Fibroblast of lung (primary cell): ENCODE measurements around the gene TMEM97. TPM values are rescaled to one million over a fixed set of nuclear protein-coding genes. Genes with fewer than 3 reads are reported as not detected.

Experiments used
- DNase-seq, 2 donors: peaks; one replicate each; pipeline versions ENCODE4 v3.0.0 to v3.0.0-alpha.2; 2010; ENCODE audit warnings: low read depth in 2 of 2
- H2AFZ ChIP-seq: 2 replicates; pipeline ENCODE4 v1.5.1; 2012; ENCODE audit warnings: low read length, control low read depth, inconsistent platforms
- H3K27ac ChIP-seq: 2 replicates; pipeline ENCODE4 v1.5.1; 2011; ENCODE audit warnings: low read length, control low read depth; ENCODE audit not compliant: insufficient read depth
- H3K27me3 ChIP-seq: 2 replicates; pipeline ENCODE4 v1.5.1; 2011; ENCODE audit warnings: mild to moderate bottlenecking, low read length; ENCODE audit not compliant: control insufficient read depth, insufficient read depth
- H3K36me3 ChIP-seq: 2 replicates; pipeline ENCODE4 v1.5.1; 2011; ENCODE audit warnings: low read length; ENCODE audit not compliant: control insufficient read depth, insufficient read depth
- H3K4me1 ChIP-seq: 2 replicates; pipeline ENCODE4 v1.5.1; 2011; ENCODE audit warnings: low read length; ENCODE audit not compliant: control insufficient read depth, insufficient read depth; ENCODE audit errors: extremely low read depth
- H3K4me2 ChIP-seq: 2 replicates; pipeline ENCODE4 v1.5.1; 2011; ENCODE audit warnings: low read length, control low read depth; ENCODE audit not compliant: insufficient read depth; ENCODE audit errors: extremely low read depth
- H3K4me3 ChIP-seq, 4 experiments: fragments of 200-600 bp in 1 of 4; sonication (generic) in 1 of 4; replicated peaks in 1 of 4; 2 replicates each; pipeline ENCODE4 v1.5.1; 2011 to 2016; ENCODE audit warnings: low read length in 4 of 4, low read depth in 3 of 4, mild to moderate bottlenecking in 3 of 4, control low read depth in 2 of 4, inconsistent platforms in 1 of 4, mixed read lengths in 1 of 4; ENCODE audit not compliant: insufficient read depth in 1 of 4; ENCODE audit errors: control extremely low read depth in 1 of 4
- H3K79me2 ChIP-seq: 2 replicates; pipeline ENCODE4 v1.5.1; 2012; ENCODE audit warnings: mild to moderate bottlenecking, low read length, inconsistent platforms; ENCODE audit not compliant: control insufficient read depth, insufficient read depth
- H3K9ac ChIP-seq: 2 replicates; pipeline ENCODE4 v1.5.1; 2011; ENCODE audit warnings: mild to moderate bottlenecking, low read length, control low read depth; ENCODE audit not compliant: insufficient read depth
- H3K9me3 ChIP-seq: 2 replicates; pipeline ENCODE4 v1.5.1; 2012; ENCODE audit warnings: low read depth, low read length; ENCODE audit not compliant: control insufficient read depth, insufficient read depth
- H4K20me1 ChIP-seq: 2 replicates; pipeline ENCODE4 v1.5.1; 2011; ENCODE audit warnings: low read length; ENCODE audit not compliant: control insufficient read depth, insufficient read depth; ENCODE audit errors: extremely low read depth
- EZH2 ChIP-seq: IDR thresholded peaks from 2 replicates; pipeline ENCODE4 v1.5.1; 2012; ENCODE audit warnings: low read length, control low read depth, mild to moderate bottlenecking; ENCODE audit errors: missing control alignments
- polyA plus RNA-seq, 2 donors: library from polyadenylated mRNA; depleted of rRNA in 1 of 2; stranded (reverse) in 1 of 2; unstranded in 1 of 2; fragments of >200 nt; gene quantifications; 2 replicates each; pipeline ENCODE4 v1.2.1, GENCODE V29; 2011 to 2012; ENCODE audit warnings: missing spikeins in 1 of 2
- total RNA-seq: library from RNA; depleted of rRNA; stranded (reverse); fragments of >200 nt; gene quantifications from 2 replicates; pipeline ENCODE4 v1.2.1, GENCODE V29; 2014
- TF ChIP-seq, protein P1 (sequence below), 2 donors: IDR thresholded peaks in 1 of 2; conservative IDR thresholded peaks in 1 of 2; 1 replicate in 1 of 2; 2 replicates in 1 of 2; pipeline ENCODE4 v1.5.1; 2011 to 2012; ENCODE audit warnings: low read length in 2 of 2, control low read depth in 1 of 2, inconsistent platforms in 1 of 2, low read depth in 1 of 2, mild to moderate bottlenecking in 1 of 2

Gene TMEM97
- total and polyA plus RNA-seq, 2 donors (not counting 1 experiment from before 2014, with no cell fraction given) = 34.4 to 43.6 TPM

DNA sequence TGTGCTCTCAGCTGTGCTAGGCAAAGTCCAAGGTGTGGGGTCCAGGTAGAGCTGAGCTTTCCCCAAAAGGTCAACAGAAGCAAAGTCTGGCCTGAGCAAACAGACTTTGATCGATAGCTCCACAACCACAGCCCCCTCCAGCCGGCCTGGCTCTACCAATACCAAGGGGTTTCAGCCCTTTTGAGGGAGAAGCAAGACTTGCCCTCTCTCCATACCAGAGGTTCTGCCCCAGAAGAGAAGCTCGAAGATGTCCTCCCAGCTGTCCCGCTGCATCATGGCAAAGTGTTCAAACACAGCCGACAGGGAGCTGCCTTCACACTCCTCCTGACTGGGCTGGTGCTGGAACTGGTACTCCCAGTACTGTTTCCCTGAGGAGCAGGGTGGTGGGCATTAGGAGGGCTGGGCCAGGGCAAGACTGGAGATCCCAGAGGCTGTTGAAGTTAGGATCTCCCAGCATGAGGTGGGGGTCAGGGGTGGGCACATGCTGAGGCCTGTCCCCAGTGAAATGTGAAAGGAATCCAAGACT, 49.4 kb downstream of the TMEM97 start:
- H3K4me2 ChIP-seq = no peak overlapping the region
- no peaks in the 10 kb centered on the region for H3K9me3 ChIP-seq
- H2AFZ ChIP-seq = no peak overlapping the region
- H3K27ac ChIP-seq = no peak overlapping the region
- peaks cover 2% of the 10 kb centered on the region for H3K79me2 ChIP-seq
- no peak for DNase-seq
- TF ChIP-seq, protein P1, sequence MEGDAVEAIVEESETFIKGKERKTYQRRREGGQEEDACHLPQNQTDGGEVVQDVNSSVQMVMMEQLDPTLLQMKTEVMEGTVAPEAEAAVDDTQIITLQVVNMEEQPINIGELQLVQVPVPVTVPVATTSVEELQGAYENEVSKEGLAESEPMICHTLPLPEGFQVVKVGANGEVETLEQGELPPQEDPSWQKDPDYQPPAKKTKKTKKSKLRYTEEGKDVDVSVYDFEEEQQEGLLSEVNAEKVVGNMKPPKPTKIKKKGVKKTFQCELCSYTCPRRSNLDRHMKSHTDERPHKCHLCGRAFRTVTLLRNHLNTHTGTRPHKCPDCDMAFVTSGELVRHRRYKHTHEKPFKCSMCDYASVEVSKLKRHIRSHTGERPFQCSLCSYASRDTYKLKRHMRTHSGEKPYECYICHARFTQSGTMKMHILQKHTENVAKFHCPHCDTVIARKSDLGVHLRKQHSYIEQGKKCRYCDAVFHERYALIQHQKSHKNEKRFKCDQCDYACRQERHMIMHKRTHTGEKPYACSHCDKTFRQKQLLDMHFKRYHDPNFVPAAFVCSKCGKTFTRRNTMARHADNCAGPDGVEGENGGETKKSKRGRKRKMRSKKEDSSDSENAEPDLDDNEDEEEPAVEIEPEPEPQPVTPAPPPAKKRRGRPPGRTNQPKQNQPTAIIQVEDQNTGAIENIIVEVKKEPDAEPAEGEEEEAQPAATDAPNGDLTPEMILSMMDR (conservative IDR thresholded peaks at IDR 0.05 in 1 of 2, IDR thresholded peaks at IDR 0.05 in 1 of 2; ENCODE audit: low read depth in 1 of 2, low read length in 2 of 2) = no peak
- no peak for TF ChIP-seq EZH2
- no peaks in the 10 kb centered on the region for H4K20me1 ChIP-seq
- peaks cover 9% of the 10 kb centered on the region for H3K4me1 ChIP-seq
- no peak overlapping the region for H3K4me3 ChIP-seq
- H3K27me3 ChIP-seq = no peaks in the 10 kb centered on the region
- no peak overlapping the region for H3K9ac ChIP-seq
- no peaks in the 10 kb centered on the region for H3K36me3 ChIP-seq

DNA sequence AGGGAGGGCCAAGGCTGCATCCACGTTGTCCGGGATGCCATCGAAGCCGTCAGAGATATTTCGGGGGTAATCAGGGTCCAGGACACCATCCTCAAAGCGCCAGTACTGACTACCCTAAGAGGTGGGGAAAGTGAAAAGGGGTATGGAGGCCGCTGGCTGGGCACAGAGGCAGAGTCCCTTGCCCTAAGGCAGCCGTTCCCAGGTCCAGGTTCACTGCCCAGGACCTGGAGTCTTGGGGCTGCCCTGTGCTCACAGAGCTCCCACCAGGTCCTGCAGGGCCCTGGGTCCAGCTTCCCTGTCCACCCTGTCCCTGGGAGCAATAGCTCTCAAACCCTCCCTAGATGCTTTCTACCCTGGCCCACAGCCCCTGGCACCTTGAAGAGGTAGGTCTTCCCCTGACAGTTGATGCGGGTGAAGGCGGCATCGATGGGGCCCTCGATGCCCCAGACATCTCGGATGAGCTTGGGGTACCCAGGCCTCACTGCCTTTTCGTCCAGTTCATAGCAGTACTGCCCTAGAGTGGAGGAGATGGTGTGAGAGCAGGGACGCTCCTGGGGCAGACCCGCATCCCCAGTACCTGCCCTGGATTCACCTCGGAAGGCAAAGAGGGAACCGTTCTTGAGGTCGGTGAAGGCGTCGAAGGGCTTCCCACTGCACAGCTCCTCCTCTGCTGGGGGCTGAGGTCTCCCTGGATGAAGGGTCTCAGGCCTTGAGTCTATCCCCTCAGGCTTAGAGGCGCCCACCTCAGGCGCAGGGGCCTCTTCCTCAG, 50.1 kb downstream of the TMEM97 start:
- no peak overlapping the region for H3K27ac ChIP-seq
- peaks cover 9% of the 10 kb centered on the region for H3K4me1 ChIP-seq
- H3K4me3 ChIP-seq = no peak overlapping the region
- H3K27me3 ChIP-seq = no peaks in the 10 kb centered on the region
- TF ChIP-seq EZH2 = no peak
- TF ChIP-seq, protein P1 (conservative IDR thresholded peaks at IDR 0.05 in 1 of 2, IDR thresholded peaks at IDR 0.05 in 1 of 2; ENCODE audit: low read depth in 1 of 2, low read length in 2 of 2) = no peak
- H4K20me1 ChIP-seq = no peaks in the 10 kb centered on the region
- H3K79me2 ChIP-seq = peaks cover 4% of the 10 kb centered on the region
- no peak overlapping the region for H3K9ac ChIP-seq
- H3K9me3 ChIP-seq = no peaks in the 10 kb centered on the region
- H2AFZ ChIP-seq = no peak overlapping the region
- DNase-seq = no peak
- H3K4me2 ChIP-seq = no peak overlapping the region
- H3K36me3 ChIP-seq = no peaks in the 10 kb centered on the region

GRCh38 chr17:28369684-28370034, 50.7 kb downstream of the TMEM97 start:
- H3K4me1 ChIP-seq = peaks cover 9% of the 10 kb centered on the region
- H3K9me3 ChIP-seq = no peaks in the 10 kb centered on the region
- H3K79me2 ChIP-seq = peaks cover 4% of the 10 kb centered on the region
- no peak overlapping the region for H3K27ac ChIP-seq
- H3K4me2 ChIP-seq = no peak overlapping the region
- H3K36me3 ChIP-seq = no peaks in the 10 kb centered on the region
- H3K27me3 ChIP-seq = no peaks in the 10 kb centered on the region
- no peak overlapping the region for H3K9ac ChIP-seq
- H4K20me1 ChIP-seq = no peaks in the 10 kb centered on the region
- TF ChIP-seq, protein P1 (conservative IDR thresholded peaks at IDR 0.05 in 1 of 2, IDR thresholded peaks at IDR 0.05 in 1 of 2; ENCODE audit: low read depth in 1 of 2, low read length in 2 of 2) = no peak
- TF ChIP-seq EZH2 = no peak
- DNase-seq = no peak
- no peak overlapping the region for H3K4me3 ChIP-seq
- H2AFZ ChIP-seq = no peak overlapping the region
